ENCODE data around the gene CTDSPL.

The CTDSPL gene

DNA sequence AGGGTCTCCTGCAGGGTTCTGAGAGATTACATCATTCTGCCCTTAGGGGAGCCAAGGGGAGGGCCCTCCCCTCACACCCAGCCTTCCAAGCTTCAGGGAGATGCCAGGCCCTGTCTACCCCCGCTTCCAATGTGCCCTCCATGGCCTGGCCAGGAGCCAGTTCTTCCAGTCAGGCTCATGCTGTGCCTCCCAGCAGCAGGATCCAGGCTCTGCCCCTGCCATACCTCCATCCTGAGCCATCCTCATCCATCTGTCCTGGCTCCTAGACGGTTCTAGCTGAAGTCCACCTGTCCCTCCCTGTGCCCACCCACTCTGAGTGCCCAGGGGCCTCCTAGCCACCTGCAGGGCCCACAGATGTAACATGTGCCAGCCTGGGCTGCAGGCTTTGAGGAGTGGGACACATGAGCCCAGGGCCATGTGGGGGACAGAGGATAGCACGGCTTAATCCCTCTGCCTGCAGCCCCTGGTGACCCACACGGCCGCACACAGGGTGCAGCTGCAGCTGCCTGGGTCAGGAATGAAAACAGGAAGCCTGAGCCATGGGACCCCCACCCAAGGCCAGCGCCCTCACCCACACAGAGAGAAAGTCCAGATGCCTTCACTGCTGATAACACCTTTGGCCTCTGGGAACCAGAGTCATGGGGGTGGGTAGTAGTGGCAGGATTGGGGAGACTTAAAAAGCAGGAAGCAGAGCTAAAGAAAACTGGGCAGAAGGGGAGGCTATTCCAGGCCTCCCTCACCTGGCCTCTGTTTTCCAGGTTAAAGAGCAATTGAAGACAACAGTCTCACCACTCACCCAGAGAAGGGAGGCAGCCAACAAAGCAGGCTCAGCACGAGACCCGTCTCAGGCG is 156.0 kb downstream of the CTDSPL start (continued):
- no peak for TF ChIP-seq BACH2 (CRISPR knock-in tag; IDR thresholded peaks at IDR 0.05; ENCODE audit: borderline replicate concordance)
- TF ChIP-seq ISL1 (CRISPR knock-in tag; IDR thresholded peaks at IDR 0.05), result no peak
- TF ChIP-seq, protein P1, sequence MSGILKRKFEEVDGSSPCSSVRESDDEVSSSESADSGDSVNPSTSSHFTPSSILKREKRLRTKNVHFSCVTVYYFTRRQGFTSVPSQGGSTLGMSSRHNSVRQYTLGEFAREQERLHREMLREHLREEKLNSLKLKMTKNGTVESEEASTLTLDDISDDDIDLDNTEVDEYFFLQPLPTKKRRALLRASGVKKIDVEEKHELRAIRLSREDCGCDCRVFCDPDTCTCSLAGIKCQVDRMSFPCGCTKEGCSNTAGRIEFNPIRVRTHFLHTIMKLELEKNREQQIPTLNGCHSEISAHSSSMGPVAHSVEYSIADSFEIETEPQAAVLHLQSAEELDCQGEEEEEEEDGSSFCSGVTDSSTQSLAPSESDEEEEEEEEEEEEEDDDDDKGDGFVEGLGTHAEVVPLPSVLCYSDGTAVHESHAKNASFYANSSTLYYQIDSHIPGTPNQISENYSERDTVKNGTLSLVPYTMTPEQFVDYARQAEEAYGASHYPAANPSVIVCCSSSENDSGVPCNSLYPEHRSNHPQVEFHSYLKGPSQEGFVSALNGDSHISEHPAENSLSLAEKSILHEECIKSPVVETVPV (CRISPR knock-in tag; IDR thresholded peaks at IDR 0.05), result no peak
- TF ChIP-seq PPARA (CRISPR knock-in tag; IDR thresholded peaks at IDR 0.05; ENCODE audit: borderline replicate concordance), result no peak
- no peak for TF ChIP-seq ZNF70 (CRISPR knock-in tag; IDR thresholded peaks at IDR 0.05)

DNA sequence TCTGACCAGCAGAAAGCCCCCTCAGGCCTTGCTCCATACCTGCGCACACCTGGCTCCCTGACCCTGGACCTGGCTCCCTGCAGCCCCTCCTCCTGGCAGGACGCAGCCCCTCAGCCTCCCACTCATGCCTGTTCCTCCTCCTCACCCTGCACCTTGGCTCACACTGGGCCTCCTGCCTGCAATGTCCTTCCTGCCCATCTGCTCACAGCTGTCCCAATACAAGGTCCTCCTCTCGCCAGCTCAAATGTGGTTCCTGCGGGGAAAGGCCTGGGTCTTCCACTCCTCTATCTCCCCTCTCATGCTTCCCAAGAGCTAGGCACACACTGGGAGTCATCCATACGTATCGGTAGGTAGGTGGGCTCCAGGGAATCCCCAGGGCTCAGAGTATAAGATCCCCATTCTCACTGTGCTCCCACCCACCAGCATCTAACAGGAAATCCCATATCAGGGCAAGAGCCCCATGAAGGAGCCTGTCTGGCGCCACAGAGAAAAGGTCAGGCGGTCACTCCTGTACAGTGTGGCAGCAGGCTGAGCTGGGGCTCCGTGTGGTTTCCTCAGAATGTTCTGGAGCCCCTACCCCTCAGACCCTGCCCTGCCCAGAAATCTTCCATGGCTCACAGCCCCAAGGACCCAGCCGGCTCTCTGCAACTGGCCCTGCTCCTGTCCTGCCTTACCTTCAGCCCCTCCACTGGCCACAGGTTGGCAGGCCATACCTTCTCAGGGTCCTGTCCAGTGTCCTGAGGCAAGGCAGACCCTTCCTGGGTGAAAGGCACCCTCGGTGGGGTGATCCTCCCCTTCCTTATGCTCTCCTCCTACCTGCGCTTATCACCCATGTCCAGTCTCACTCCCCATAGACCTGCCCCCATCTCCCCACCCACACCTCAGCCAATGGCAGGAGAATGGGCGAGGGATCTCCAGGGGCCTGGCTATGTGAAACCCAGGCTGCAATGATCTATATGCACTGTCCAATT is 156.9 kb downstream of the CTDSPL start:
- no peak for ATAC-seq

DNA sequence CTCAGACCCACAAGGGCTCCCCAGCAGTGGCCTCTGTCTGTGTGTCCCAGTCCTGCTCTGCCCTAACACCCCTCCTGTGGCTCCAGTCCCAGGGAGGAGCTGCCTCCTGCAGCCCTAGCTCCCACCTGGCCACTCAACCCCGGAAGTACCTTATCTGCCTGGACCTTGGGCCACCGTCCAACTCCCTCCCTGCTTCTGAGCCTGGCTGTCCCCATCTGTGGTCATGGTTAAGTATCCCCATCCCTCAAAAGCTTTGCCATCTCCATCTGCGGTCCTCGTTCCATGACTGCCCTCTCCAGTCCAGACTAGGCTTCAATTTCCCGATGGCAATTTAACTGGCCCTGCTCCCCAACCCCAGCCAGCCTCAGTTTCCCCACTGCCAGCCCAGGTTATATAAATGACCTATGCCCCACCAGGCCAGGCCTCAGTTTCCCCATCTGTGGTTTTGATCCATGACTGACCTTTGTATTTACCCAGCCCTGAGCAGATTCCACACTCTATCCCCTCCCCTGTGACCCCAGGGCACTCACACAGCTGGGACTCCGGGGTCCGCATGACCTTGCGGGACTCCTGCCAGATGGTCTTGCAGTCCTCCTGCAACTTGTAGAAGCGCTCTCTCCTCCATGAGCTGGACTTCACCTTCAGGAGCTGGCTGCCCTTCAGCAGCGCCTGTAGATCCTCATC is 158.1 kb downstream of the CTDSPL start:
- ATAC-seq, result no peak
- no peak for TF ChIP-seq GLIS3 (CRISPR knock-in tag; IDR thresholded peaks at IDR 0.05)
- TF ChIP-seq ZFP30 (CRISPR knock-in tag; IDR thresholded peaks at IDR 0.05), result no peak
- TF ChIP-seq TOX (CRISPR knock-in tag; IDR thresholded peaks at IDR 0.05; ENCODE audit: borderline replicate concordance), result no peak
- TF ChIP-seq, protein P2, sequence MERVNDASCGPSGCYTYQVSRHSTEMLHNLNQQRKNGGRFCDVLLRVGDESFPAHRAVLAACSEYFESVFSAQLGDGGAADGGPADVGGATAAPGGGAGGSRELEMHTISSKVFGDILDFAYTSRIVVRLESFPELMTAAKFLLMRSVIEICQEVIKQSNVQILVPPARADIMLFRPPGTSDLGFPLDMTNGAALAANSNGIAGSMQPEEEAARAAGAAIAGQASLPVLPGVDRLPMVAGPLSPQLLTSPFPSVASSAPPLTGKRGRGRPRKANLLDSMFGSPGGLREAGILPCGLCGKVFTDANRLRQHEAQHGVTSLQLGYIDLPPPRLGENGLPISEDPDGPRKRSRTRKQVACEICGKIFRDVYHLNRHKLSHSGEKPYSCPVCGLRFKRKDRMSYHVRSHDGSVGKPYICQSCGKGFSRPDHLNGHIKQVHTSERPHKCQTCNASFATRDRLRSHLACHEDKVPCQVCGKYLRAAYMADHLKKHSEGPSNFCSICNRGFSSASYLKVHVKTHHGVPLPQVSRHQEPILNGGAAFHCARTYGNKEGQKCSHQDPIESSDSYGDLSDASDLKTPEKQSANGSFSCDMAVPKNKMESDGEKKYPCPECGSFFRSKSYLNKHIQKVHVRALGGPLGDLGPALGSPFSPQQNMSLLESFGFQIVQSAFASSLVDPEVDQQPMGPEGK (CRISPR knock-in tag; IDR thresholded peaks at IDR 0.05; ENCODE audit: borderline replicate concordance), result no peak
- TF ChIP-seq, protein P3, sequence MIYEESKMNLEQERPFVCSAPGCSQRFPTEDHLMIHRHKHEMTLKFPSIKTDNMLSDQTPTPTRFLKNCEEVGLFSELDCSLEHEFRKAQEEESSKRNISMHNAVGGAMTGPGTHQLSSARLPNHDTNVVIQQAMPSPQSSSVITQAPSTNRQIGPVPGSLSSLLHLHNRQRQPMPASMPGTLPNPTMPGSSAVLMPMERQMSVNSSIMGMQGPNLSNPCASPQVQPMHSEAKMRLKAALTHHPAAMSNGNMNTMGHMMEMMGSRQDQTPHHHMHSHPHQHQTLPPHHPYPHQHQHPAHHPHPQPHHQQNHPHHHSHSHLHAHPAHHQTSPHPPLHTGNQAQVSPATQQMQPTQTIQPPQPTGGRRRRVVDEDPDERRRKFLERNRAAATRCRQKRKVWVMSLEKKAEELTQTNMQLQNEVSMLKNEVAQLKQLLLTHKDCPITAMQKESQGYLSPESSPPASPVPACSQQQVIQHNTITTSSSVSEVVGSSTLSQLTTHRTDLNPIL (CRISPR knock-in tag; IDR thresholded peaks at IDR 0.05; ENCODE audit: low read depth), result no peak
- no peak for TF ChIP-seq ZNF70 (CRISPR knock-in tag; IDR thresholded peaks at IDR 0.05)

More for the DNA sequence above, 156.9 kb downstream of the CTDSPL start:
- TF ChIP-seq BACH2 (CRISPR knock-in tag; IDR thresholded peaks at IDR 0.05; ENCODE audit: borderline replicate concordance) (no peak), ZNF70 (CRISPR knock-in tag; IDR thresholded peaks at IDR 0.05) (no peak), ESRRG (CRISPR knock-in tag; IDR thresholded peaks at IDR 0.05) (no peak)

DNA sequence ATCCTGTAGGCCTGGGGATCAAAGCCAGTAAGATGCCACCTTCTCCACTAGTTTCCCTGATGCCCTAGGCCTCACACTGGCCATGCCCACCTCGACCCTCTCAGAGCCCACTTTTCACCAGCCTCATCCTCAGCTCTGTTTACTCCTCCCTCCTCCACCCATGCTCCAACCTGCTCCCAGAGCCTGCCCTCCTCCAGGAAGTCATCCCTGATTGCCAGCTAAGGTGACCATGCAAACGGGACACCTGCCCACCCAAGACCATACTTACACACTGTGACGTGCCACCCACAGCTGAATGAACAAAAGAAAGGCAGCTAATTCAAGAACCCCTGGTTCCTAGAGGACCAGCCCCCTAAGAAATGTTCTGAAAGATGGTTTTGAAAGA is 158.7 kb downstream of the CTDSPL start:
- no peak for TF ChIP-seq OSR1 (CRISPR knock-in tag; IDR thresholded peaks at IDR 0.05)
- no peak for TF ChIP-seq GLIS3 (CRISPR knock-in tag; IDR thresholded peaks at IDR 0.05)
- TF ChIP-seq ARNTL (CRISPR knock-in tag; IDR thresholded peaks at IDR 0.05; ENCODE audit: borderline replicate concordance, low read depth), result no peak
- no peak for TF ChIP-seq ZFP30 (CRISPR knock-in tag; IDR thresholded peaks at IDR 0.05)
- TF ChIP-seq TCF4 (CRISPR knock-in tag; IDR thresholded peaks at IDR 0.05; ENCODE audit: borderline replicate concordance), result no peak
- no peak for TF ChIP-seq BACH2 (CRISPR knock-in tag; IDR thresholded peaks at IDR 0.05; ENCODE audit: borderline replicate concordance)
- TF ChIP-seq, protein P2 (CRISPR knock-in tag; IDR thresholded peaks at IDR 0.05; ENCODE audit: borderline replicate concordance), result no peak
- TF ChIP-seq, protein P4, sequence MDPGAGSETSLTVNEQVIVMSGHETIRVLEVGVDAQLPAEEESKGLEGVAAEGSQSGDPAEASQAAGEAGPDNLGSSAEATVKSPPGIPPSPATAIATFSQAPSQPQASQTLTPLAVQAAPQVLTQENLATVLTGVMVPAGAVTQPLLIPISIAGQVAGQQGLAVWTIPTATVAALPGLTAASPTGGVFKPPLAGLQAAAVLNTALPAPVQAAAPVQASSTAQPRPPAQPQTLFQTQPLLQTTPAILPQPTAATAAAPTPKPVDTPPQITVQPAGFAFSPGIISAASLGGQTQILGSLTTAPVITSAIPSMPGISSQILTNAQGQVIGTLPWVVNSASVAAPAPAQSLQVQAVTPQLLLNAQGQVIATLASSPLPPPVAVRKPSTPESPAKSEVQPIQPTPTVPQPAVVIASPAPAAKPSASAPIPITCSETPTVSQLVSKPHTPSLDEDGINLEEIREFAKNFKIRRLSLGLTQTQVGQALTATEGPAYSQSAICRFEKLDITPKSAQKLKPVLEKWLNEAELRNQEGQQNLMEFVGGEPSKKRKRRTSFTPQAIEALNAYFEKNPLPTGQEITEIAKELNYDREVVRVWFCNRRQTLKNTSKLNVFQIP (CRISPR knock-in tag; IDR thresholded peaks at IDR 0.05; ENCODE audit: borderline replicate concordance, low read depth), result no peak
- no peak for ATAC-seq

All from SK-N-SH treated with all-trans-retinoic acid at 6 μM for 48 hours (cell line).